GM18907 (cell line): ENCODE data around the gene LRP4.

Source experiments
- ATAC-seq: cut with Tn5 transposase; IDR thresholded peaks from one replicate; pipeline ENCODE4 v1.9.1; 2021; ENCODE audit warnings: mild to moderate bottlenecking, moderate library complexity; ENCODE audit not compliant: unreplicated experiment

LRP4 gene

DNA sequence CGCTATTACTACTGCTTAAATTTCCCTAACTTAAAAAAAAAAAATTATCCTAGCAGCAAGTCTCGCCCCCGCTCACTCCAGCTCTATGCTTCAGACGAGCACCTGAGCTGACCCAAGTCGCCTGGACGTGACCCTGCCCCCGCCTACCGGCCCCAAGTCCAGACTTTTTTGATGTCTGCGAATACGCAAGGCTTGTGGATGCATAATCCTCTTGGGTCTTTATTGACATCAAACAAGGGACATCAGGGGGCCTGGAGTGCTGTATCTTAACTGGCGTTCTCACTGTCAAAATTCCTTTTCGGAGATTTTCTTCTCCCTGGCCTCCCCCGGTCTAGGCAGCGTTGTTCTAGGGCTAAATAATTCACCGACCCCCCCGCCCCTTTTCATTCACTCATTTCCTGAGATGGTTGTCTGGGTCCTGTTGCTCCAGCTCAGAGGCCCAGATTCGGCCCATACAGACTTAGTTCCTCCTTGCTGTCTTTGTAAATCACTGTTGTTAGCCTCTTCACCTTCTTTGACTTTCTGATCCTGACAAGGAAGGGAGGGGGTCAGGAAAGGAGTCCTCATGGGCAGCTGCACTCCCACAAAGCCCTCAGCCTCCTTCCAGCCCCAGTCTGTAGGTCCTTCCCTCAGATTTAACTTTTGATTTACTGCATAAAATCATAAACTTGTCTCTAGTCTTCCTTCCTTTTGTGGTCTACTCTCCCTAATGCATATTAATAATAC is 601 bp upstream of the LRP4 start:
- no peak for ATAC-seq

DNA sequence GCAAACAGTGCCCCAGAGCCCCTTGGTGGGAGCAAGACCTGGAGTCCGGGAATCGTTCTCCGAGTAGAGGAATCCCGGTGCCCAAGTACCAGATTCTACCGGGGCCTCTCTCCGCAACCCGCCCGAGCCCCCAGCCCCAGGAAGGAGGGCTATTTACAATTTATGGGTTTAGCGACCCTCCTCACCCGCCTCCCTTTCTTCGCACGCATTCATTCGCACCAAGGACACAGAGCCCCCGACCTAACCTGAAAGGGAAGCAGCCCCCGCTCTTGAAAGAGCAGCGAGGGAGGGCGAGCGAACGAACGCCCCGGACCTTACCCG is 628 bp downstream of the LRP4 start:
- no peak for ATAC-seq

DNA sequence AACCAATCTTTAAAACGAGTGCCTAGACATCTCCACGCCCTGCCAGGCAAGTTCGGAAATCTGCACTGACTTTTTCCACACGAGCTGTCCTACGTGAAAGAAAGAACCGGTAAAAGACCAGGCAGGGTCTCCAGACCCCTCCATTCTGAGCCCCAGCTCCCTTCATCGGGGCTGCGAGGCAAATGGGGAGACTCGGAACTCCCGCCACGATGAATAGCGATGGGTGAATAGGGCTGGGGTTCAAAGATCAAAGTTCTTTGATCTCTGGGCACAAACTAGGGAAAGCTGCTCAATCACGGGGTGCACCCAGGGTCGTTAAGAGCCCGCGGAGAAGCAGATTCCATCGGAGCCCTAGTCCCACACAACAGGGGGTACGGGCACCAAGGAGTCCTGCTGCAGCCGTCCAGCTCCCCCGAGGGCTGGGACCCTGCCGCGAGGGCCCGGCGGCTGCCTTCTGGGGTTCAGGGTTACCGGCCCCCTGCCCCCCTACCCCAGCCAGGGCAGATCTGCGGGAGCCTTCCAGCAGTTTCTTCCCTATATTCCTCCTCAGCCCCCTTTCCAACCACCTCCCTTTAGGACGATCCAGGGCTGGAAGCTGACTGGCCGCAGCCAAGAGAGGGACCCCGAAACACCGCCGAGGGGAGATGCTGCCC is 1.1 kb downstream of the LRP4 start:
- no peak for ATAC-seq

DNA sequence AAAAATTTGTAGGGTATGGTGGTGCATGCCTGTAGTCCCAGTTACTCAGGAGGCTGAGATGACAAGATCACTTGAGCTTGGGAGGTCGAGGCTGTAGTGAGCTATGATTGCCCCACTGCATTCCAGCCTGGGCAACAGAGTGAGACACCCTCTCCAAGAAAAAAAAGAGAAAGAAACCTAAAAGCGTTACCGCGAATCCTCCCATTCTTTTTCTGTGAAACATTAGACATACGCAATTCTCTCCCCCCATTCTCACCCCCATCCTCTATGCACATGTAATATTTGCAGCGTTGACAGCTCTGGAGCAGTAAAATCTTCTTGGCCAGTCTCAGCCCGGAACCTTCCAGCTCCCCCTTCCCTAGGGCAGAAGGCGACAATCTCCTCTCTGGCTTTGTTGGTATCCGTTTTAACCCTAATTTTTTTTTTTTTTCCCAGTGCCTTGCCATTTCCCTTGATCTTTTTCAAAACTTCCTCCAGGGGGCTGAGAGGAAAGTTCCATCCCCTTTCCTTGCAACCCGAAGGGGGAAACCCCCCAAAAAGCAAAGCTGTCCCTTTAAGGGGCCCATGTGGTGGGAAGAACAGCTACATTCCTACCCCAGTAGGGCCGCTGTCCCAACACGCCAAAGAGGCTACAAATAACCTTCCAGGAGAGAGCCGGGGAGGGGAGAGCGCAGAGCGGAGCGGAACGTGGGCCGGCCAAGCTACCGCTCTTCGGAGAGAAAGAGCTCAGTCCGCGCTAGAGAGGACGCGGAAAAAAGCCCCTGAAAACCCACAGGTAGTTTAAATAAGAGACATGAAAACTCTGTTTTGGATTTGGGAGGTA is 1.9 kb downstream of the LRP4 start:
- ATAC-seq, result no peak

DNA sequence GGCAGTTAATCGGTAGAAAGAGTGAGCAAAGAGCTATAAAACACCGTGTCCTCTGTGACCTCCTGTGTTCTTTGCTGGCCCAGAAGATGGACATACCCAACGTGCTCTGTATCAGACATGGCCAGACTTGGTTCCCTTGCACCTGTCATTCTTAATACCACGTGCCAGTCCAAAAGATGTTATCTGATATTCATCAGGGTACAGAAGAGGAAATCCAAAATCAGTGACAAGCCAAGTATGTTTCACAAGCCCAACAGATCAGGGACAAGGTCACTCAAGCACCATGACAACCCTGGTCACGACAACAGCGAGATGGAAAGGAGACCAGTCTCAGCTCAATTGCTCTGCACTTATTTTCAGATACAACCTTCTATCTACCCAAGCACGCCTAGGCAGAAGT is 3.4 kb downstream of the LRP4 start:
- no peak for ATAC-seq

DNA sequence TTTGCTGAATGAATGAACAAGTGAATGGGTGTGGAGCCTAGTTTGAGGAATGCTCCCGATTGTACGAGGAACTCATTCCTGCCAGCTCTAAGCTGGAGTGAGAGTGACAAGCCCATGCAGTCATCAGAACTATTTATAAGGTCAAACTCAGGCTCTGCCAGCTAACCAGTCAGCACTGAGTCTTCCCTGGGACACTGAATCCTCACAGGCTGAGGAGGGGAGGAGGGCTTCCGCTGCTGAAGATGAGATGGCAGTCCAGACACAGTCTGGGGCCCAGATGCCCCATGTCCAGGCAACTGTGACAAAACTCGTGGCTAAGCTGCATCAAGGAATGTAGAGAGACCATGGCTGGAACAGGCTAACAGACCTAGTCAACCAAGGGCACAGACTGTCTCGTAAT is 4.0 kb downstream of the LRP4 start:
- no peak for ATAC-seq

DNA sequence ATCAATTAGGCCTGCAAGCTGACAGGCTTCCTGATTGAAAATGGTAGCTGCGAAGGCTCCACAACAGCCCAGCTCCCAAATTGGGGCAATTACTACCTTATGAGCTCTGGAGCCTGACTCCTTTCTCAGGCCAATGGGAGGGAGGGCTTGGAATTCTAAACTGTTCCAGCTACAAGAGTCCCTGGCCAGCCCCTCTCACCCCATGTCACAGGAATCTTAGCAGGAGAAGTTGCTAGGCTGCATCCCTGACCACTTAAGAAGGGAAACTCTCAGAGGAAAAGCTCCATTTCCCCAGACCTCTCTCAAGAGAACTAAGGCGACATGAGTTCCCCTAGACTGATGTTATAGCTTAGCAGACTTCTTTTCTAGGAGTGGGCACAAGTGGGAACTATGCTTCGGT is 4.9 kb downstream of the LRP4 start:
- no peak for ATAC-seq

DNA sequence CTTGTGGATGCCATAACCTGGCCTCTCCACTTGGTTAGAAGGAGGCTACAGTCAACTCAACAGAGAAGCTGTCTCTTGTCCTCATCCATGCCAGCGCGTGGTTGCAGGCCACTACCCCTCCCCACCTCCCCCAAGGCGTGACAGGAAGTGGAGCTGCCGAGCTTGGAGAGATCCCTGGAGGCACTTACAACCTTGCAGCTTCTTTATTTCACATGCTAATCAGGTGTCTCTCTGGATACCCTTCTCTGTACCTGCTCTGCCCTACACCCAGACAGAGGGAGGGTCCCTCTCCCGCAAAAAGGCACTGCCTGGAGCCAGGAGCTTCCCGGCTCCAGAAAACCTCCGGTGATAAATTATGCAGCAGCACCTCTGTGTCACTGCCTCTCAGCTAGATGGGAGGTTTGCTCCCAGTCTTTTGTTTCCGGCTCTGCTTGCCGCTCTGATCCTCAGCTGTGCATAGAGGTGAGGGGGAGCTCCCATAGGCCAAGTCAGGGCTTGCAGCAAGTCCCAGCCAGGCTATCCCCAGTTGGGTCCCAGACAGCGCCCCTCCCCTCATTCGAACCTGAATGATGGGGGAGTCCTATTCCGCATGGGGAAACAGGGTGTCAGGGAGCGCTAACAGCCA is 5.7 kb downstream of the LRP4 start:
- ATAC-seq, result no peak

DNA sequence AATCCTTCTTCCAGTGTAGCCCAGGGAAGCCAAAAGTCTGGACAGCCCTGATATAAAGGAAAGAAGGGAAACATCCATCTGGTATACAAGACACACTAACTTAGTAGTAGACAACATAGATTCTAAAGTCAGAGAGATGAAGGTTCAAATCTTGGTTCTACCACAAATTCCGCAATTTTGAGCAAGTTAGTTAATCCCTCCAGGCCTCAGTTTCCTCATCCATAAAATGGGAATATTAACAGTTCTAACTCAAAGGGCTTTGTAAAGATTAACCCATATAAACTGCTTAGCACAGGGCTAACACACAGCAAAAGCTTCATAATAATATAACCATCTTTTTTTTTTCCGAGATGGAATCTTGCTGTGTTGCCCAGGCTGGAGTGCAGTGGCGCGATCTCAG is 10.7 kb downstream of the LRP4 start:
- no peak for ATAC-seq

DNA sequence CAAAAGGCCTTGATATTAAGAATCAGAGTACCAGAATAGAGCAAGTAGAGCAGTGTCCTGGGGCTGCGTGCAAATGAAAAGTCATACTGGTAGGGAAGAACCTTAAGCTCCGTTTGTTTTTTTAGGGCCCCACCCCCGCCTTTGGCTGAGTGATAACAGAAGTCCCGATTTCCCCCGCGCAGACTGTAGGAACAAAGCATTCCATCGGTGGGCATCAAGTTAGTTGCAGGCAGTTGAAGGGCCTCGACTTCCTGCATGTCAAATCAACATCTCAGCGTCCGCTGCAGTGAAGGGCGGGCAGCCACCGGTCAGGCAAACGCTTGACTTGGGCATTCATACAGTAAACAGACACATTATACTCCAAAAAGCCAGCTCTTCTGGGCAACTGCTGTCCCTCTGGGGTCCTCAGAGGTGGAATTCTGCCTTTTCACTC is 11.7 kb downstream of the LRP4 start:
- ATAC-seq, result no peak

DNA sequence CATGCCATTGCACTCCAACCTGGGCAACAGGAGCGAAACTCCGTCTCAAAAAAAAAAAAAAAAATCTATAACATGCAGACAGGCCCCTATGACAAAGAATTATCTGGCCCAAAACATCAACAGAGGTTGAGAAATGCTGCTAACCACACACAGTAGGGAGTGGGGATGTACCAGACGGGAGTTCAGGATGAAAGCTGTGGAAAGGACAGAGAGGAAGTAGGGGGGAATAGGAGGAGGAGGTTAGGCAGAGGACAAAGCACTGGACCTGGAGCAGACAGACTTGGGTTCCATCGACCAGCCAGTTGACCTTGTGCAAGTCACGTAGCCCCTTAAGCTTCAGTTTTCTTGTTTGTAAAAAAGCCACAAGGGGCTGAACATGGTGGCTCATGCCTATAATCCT is 12.5 kb downstream of the LRP4 start:
- ATAC-seq, result no peak

DNA sequence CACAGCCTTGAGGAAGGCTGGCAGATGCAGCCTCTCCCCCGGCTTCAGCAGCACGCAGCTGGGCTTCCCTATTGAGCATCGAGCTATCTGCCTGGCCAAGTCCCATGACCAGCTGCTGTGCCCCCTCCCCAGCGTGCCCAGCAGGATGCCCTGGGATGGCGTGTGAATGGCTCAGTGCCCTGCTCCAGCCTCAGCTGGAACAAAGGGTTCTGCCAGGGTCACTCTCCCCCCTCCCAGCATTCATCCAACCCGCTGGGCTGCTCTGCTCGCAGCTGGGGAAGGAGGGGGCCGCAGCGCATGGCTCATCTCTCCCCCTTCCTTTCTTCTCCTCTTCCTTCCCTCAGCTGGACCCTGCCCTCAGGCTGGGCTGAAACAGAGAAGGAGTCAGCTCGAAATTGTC is 14.5 kb downstream of the LRP4 start:
- ATAC-seq, result no peak

DNA sequence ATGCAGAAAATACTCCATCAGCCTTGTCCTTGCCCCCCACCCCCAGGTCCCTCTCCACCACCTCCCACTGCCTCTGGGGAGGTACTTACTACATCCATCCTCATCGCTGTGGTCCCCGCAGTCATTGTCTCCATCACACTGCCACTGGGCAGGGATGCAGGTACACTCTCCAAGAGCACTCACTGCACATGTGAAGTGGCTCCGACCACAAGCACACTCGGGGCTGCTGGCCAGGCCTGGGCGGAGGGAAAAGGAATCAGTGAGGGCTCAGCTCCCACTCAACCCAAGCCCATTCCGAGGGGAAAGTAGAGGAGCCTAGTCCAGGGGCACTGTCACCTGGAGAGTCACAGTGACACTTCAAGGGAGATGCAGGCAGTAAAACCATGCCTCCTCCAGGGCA is 15.7 kb downstream of the LRP4 start:
- no peak for ATAC-seq

DNA sequence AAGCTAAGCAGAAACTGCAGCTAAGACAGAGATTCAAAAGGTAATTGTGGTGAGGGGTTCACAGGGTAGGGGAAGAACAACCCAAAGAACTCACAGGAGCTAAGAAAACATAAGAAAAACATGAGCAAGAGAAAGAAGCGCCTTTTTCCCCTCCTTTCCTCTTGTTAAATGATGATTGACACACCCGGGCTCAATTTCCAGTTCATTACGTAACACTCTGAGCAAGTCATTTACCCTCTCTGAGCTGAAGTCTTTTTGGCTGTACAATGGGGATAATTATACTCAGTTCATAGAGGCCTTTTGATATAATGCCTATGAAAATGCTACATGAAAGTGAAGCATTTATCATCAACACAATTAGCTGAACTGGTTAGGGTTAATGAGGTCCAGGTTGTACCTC is 17.2 kb downstream of the LRP4 start:
- no peak for ATAC-seq

DNA sequence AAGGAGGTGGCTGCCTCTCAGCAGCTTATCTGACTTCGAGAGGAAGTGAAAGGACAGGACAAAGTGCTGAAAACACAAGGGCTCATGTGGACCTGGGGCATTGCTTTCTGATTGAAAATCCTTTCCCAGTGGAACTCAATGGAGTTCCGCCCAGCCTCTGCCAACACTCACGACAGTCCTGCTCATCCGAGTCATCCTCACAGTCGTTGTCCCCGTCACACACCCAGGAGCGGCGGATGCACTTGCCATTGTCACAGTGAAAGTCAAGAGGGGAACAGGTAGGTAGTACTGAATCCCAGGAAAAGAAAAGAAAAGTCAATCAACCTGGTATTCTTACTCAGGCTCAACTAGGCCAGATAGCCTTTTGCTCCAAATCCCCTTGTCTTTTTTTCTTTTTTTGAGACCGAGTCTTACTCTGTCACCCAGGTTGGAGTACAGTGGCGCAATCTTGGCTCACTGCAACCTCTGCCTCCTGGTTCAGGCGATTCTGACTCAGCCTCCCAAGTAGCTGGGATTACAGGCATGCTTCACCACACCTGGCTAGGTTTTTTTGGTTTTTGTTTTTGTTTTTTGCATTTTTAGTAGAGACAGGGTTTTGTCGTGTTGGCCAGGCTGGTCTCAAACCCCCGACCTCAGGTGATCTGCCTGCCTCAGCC is 18.1 kb downstream of the LRP4 start:
- ATAC-seq, result no peak

DNA sequence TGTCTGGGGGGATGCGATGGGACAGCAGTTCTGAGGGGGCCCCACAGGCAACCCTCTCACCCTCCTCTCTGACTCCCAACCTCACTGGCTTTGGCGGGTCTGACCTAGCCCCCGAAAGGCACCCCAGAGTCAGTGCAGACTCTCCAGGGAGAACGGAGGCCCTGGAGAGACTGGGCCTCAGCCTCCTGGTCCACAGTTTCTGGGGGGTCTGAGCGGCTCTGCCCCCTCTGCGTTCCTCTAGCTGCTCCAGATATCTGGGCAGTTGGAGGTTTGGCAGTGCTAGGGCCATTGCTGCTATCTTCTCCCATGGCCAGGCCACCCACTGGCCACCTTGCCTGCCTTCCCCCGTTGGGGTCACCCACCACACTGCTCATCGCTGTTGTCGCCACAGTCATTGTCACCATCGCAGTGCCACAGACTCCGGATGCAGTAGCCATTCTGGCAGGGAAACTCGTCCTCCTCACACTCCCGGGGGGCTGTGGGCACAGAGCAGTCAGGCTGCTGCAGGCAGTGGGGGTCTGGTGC is 18.8 kb downstream of the LRP4 start:
- ATAC-seq, result no peak

DNA sequence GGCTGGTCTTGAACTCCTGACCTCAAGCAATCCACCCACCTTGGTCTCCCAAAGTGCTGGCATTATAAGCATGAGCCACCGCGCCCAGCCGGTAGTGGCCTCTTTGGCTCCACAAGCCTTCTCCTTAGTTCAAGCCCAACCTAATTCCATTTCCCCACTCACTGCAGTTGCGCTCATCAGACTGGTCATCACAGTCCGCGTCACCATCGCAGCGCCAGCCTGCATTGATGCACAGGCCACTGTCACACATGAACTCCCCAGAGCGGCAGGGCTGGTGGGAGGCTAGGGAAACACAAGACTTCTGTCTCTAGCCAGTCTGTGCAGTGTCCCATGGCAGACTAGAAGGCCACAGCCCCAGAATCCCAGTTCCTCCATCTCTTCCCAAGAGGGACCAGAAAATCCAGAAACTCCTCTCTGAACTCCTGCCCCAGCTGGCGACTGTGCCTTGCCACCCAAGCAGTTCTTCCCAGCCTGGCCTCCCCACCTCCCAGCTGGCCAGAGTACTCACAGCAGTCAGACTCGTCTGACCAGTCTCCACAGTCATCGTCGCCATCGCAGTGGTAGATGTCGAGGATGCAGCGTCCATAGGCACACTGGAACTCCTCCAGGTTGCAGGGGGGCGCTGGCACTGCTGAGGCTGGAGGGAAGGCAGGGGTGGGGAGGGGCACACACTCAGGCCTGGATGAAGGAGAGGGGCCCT is 19.8 kb downstream of the LRP4 start:
- no peak for ATAC-seq

DNA sequence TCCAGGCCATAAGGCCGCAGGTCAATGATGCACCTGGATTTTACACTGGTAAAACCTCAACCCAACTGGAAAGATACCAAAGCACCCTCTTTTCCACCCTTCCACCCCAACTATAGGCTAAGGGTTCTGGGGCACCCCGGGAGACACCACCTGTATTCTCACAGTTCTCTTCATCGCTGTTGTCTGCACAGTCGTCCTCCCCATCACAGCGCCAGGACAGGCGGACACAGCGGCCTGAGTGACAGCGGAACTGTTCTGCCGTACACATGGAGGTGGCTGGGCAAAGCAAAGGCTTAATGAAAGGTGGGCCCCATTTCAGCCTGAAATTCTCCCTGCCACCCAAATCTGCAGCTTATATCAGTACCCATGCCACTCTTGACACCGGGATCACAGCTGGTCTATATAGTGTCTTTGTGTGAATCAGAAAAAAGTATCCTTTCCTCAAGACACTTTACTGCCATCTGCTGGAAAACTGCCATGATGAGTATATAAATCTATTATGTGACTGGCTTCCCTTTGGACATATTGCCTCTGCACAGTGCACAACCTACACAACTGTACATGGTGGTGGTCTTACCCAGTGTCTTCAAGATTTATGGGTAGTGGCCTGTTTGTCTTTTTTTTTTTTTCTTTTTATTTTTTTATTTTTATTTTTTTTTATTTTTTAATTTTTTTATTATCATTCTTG is 21.5 kb downstream of the LRP4 start:
- ATAC-seq, result no peak

DNA sequence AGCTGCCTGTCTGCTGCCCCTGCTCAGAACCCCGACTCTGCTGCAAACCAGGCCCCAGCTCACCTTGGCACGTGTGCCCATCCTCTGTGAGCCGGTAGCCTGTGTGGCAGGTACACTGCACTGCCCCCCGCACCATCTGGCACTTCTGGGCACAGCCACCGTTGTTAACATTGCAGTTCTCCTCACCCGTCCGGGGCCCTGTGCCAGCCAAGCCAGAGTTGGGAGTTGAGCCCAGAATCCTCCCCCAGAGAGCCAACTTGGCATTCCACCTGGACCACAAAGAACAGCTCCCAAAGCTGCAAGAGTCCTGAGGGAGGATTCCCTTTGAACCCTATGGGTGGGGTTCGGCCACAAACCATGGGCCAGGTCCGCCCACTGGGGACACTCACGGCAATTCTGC is 22.5 kb downstream of the LRP4 start:
- no peak for ATAC-seq

DNA sequence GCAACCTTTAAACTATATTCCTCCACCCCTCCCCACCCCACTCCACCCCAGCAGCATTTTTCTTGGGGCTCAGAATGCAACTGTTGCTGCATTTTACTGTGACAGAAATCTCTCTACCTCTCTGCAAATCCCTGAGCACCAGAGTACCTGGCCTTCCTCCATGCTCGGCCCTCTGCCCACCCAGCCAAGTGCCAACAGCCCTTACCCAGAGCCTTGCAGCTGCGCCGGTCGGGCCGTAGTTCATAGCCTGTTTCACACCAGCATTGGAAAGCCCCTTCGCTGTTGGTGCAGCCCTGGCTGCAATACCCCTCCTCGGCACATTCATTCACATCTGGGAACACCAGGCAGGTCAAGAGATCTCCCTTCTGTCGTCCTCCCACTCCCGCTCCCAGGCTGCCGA is 23.4 kb downstream of the LRP4 start:
- no peak for ATAC-seq
